K562 (cell line): ENCODE data around the gene PDLIM4.
A peak's percentile ranks its signal among the peaks of the same experiment; 100 is the strongest.

ENCODE experiments used
- ATF2 ChIP-seq: sonication (generic); formaldehyde crosslinking; IDR thresholded peaks from 2 replicates; pipeline ENCODE4 v1.8.1; 2022; ENCODE audit warnings: missing genetic modification reagents
- CTCF ChIP-seq, 3 experiments: IDR thresholded peaks in 2 of 3; conservative IDR thresholded peaks in 1 of 3; 2 replicates each; pipeline ENCODE4 v1.5.1; 2011 to 2012; ENCODE audit warnings: low read length in 3 of 3, mild to moderate bottlenecking in 3 of 3, control low read depth in 2 of 3, improper control_type of control experiment in 1 of 3, inconsistent platforms in 1 of 3, low read depth in 1 of 3, mixed read lengths in 1 of 3, moderate library complexity in 1 of 3; ENCODE audit not compliant: insufficient read depth in 2 of 3
- EGR1 ChIP-seq: fragments of 450-650 bp; conservative IDR thresholded peaks from 2 replicates; pipeline ENCODE4 v1.6.1; 2017; ENCODE audit warnings: mild to moderate bottlenecking
- HMBOX1 ChIP-seq: sonication (generic); IDR thresholded peaks from 2 replicates; pipeline ENCODE4 v1.6.1; 2016
- NCOA6 ChIP-seq: fragments of 450-650 bp; IDR thresholded peaks from 2 replicates; pipeline ENCODE4 v1.6.1; 2017; ENCODE audit warnings: mild to moderate bottlenecking
- ZBTB49 ChIP-seq: sonication (generic); formaldehyde crosslinking; IDR thresholded peaks from 2 replicates; pipeline ENCODE4 v1.8.0; 2022; ENCODE audit warnings: missing genetic modification reagents, mild to moderate bottlenecking, borderline replicate concordance
- ZHX1 ChIP-seq: fragments of 150-350 bp; conservative IDR thresholded peaks from 2 replicates; pipeline ENCODE4 v1.6.1; 2014; ENCODE audit warnings: low read length
- ZNF740 ChIP-seq, 3 experiments: fragments of 200-800 bp in 1 of 3; sonication (Bioruptor generic) in 1 of 3; sonication (generic) in 1 of 3; formaldehyde crosslinking in 1 of 3; IDR thresholded peaks; 2 replicates each; pipeline versions ENCODE4 v1.6.1 to v1.8.0; 2016 to 2022; ENCODE audit warnings: mild to moderate bottlenecking in 2 of 3, missing compliant biosample characterization in 2 of 3, missing genetic modification characterization in 2 of 3, missing genetic modification reagents in 1 of 3

GRCh38 chr5:132238169-132238744, 19.2 kb upstream of the PDLIM4 start:
- TF ChIP-seq ZBTB49 (CRISPR knock-in tag): no peak
- peak; percentile 80 to 87 (median 81) for TF ChIP-seq CTCF (IDR thresholded peaks at IDR 0.05 in 2 of 3, conservative IDR thresholded peaks at IDR 0.05 in 1 of 3; ENCODE audit: insufficient read depth in 2 of 3, low read depth in 1 of 3, low read length in 3 of 3)
- no peak for TF ChIP-seq HMBOX1
- TF ChIP-seq NCOA6: no peak
- no peak for TF ChIP-seq EGR1
- no peak for TF ChIP-seq ZNF740 (CRISPR knock-in tag; IDR thresholded peaks at IDR 0.05)
- TF ChIP-seq ZNF740 (tag; IDR thresholded peaks at IDR 0.05): no peak
- no peak for TF ChIP-seq ZHX1
- TF ChIP-seq ATF2: no peak
